HUES48 (cell line): Measurements from ENCODE around the gene BYSL.

Source experiments
- H3K27ac ChIP-seq: one replicate; pipeline ENCODE4 v1.7.0; 2013; ENCODE audit warnings: low read depth, low read length, inconsistent platforms
- H3K27me3 ChIP-seq: 2 replicates; pipeline ENCODE4 v1.6.1; 2013; ENCODE audit warnings: mild to moderate bottlenecking, low read length; ENCODE audit not compliant: control insufficient read depth, insufficient read depth
- H3K36me3 ChIP-seq: 2 replicates; pipeline ENCODE4 v1.6.1; 2013; ENCODE audit warnings: low read length; ENCODE audit not compliant: control insufficient read depth, insufficient read depth
- H3K4me1 ChIP-seq: 2 replicates; pipeline ENCODE4 v1.6.1; 2013; ENCODE audit warnings: mild to moderate bottlenecking, low read length; ENCODE audit not compliant: control insufficient read depth, insufficient read depth
- H3K4me3 ChIP-seq: 2 replicates; pipeline ENCODE4 v1.5.1; 2013; ENCODE audit warnings: mild to moderate bottlenecking, low read depth, low read length
- H3K9ac ChIP-seq: 2 replicates; pipeline ENCODE4 v1.6.1; 2013; ENCODE audit warnings: mild to moderate bottlenecking, low read depth, low read length, moderate library complexity
- H3K9me3 ChIP-seq: 2 replicates; pipeline ENCODE4 v1.6.1; 2013; ENCODE audit warnings: low read length; ENCODE audit not compliant: control insufficient read depth, insufficient read depth

BYSL gene

DNA sequence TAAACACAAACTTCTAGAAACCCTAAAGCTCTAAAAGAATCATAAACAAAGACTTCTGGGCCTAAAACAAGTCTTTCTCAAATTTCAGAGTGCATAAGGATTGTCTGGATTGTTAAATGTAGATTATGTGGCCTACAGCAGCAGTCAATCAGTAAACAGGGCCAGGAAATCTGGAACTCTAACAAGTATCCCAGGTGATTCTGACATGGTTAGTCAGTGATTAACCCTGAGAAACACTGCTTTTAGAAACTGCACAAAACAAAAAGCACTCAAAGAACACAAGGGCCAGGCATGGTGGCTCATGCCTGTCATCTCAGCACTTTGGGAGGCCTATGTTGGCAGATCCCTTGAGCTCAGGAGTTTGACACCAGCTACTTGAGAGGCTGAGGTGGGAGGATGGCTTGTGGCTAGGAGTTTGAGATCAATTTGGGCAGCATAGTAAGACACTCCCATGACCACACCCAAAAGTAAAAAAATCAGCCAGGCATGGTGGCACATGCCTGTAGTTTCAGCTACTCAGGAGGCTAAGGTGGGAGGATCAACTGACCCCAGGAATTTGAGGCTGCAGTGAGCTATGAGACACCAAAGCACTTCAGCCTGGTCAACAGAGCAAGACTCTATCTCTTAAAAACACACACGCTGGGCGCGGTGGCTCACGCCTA lies 6.3 kb upstream of the BYSL start:
- no peak overlapping the region for H3K27ac ChIP-seq
- H3K36me3 ChIP-seq: peaks cover 48% of the 10 kb centered on the region
- no peaks in the 10 kb centered on the region; the same call in 1 of the 2 replicates for H3K4me1 ChIP-seq
- no peak overlapping the region for H3K4me3 ChIP-seq
- no peak overlapping the region for H3K9ac ChIP-seq
- no peaks in the 10 kb centered on the region for H3K27me3 ChIP-seq
- no peaks in the 10 kb centered on the region for H3K9me3 ChIP-seq

DNA sequence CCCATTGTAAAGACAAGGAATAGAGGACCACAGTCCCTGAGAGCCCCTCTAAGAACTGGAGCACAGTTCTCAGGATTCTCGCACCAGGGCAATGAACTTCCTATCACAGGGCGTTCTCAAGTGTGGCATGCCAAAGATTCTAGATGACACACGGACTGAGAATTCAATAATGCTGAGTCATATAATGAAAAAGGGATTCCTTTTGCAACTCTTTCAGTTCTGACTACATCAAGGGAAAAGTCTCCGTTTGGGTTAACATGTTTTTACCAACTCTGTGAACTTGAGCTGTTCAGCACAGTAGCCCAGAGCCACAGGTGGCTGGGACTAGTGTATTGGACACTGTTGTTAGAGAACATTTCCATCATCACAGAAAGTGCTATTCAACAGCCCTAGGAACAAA lies 3.8 kb upstream of the BYSL start:
- no peaks in the 10 kb centered on the region for H3K9me3 ChIP-seq
- peaks cover 38% of the 10 kb centered on the region for H3K36me3 ChIP-seq
- no peak overlapping the region for H3K4me3 ChIP-seq
- H3K9ac ChIP-seq: no peak overlapping the region
- H3K27me3 ChIP-seq: no peaks in the 10 kb centered on the region
- H3K4me1 ChIP-seq: peaks cover 3% of the 10 kb centered on the region
- H3K27ac ChIP-seq: no peak overlapping the region

DNA sequence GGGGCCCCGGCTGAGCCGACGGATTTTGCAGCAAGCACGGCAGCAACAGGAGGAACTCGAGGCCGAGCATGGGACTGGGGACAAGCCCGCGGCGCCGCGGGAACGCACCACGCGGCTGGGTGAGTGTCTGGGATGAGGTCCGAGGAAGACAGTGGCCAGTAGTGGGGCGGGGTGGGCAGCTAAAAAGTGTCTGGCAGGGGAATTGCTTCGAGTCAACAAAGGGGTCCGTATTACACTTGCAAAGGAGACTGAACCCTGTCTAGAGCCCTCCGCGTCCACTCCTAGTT lies 356 bp downstream of the BYSL start:
- no peaks in the 10 kb centered on the region for H3K27me3 ChIP-seq
- peak overlapping the region; percentile 100 for H3K27ac ChIP-seq
- H3K9ac ChIP-seq: peak overlapping the region; percentile 98
- H3K36me3 ChIP-seq: peaks cover 34% of the 10 kb centered on the region
- H3K4me1 ChIP-seq: peaks cover 8% of the 10 kb centered on the region
- H3K4me3 ChIP-seq: peak overlapping the region; percentile 98
- H3K9me3 ChIP-seq: no peaks in the 10 kb centered on the region

DNA sequence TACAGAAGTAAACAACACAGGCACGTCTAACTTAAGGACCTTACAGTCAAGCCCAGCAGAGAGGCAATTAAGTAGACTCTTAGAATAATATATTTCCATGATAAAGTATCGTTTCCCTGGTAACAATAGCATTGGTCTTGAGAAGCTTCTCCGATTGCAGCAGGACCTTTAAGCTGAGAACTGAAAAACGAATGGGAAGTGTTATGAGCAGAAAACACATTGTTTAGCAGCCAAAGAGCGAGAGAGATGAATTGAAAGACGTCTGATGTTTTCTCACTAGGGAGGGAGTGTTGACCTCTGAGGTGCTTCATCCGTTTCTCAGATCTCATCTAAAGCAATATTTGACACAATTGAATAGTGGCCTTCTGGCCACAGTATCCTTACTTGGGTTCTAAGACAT lies 855 bp downstream of the BYSL start:
- Histone ChIP-seq H3K9me3 (no peaks in the 10 kb centered on the region), H3K27me3 (no peaks in the 10 kb centered on the region), H3K4me1 (peaks cover 8% of the 10 kb centered on the region), H3K36me3 (peaks cover 36% of the 10 kb centered on the region), H3K27ac (peak overlapping the region; percentile 100), H3K4me3 (peak overlapping the region; percentile 98), H3K9ac (peak overlapping the region; percentile 98)

DNA sequence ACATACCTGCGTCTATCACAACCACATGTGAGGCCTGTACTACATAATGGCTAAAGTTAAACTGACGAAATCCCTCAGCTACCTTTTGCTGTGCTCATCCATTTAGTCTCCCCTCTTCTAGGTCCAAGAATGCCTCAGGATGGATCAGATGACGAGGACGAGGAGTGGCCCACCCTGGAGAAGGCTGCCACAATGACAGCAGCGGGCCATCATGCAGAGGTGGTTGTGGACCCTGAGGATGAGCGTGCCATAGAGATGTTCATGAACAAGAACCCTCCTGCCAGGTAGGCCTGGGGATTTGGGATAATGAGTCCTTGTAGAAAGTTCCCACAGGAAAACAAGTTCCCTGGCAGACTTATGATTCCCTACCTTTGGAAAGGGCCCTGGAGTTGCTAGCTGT lies 6.0 kb downstream of the BYSL start:
- Histone ChIP-seq H3K27me3 (no peaks in the 10 kb centered on the region), H3K9me3 (no peaks in the 10 kb centered on the region), H3K9ac (no peak overlapping the region), H3K4me3 (no peak overlapping the region), H3K27ac (no peak overlapping the region), H3K36me3 (peaks cover 81% of the 10 kb centered on the region), H3K4me1 (peaks cover 7% of the 10 kb centered on the region; the same call in 1 of the 2 replicates)

DNA sequence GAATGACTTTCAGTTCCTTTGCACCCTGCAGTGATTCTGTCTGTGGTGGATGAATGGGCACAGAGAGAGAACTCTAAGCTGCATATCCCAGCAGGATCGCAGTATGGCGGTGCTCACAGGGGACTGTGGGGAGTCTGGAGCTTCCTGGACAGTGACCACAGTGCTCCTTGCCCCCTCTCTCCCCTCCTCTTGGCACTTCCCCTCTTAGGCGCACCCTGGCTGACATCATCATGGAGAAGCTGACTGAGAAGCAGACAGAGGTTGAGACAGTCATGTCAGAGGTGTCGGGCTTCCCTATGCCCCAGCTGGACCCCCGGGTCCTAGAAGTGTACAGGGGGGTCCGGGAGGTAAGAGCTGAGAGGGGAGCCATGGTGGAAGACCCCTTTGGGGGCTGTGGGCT lies 8.6 kb downstream of the BYSL start:
- H3K36me3 ChIP-seq: peaks cover 86% of the 10 kb centered on the region
- H3K9ac ChIP-seq: no peak overlapping the region

DNA sequence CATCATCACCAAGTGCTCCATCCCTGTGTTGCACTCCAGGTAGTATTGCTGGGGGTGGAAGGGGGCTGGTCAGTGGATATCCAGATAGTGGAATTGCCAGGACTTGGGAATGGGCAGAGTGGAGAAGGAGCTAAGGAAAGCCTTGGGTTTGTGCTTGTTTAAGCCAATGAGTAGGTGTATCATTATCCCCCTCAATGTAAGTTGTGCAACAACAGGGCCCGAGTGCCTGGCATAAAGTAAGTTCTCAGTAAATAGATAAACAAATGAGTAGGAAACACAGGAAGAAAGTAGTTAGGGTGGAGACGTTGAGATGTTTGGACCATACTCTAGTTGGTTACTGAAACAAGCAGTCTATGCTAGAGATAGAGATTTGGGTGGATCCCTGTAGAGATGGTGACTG lies 10.5 kb downstream of the BYSL start:
- Histone ChIP-seq H3K36me3 (peaks cover 89% of the 10 kb centered on the region), H3K27me3 (no peaks in the 10 kb centered on the region), H3K9ac (no peak overlapping the region), H3K4me3 (no peak overlapping the region), H3K9me3 (no peaks in the 10 kb centered on the region), H3K4me1 (no peaks in the 10 kb centered on the region), H3K27ac (no peak overlapping the region)

More for the DNA sequence above, 8.6 kb downstream of the BYSL start:
- H3K4me1 ChIP-seq: no peaks in the 10 kb centered on the region
- H3K4me3 ChIP-seq: no peak overlapping the region
- no peaks in the 10 kb centered on the region for H3K27me3 ChIP-seq
- H3K27ac ChIP-seq: no peak overlapping the region
- no peaks in the 10 kb centered on the region for H3K9me3 ChIP-seq

DNA sequence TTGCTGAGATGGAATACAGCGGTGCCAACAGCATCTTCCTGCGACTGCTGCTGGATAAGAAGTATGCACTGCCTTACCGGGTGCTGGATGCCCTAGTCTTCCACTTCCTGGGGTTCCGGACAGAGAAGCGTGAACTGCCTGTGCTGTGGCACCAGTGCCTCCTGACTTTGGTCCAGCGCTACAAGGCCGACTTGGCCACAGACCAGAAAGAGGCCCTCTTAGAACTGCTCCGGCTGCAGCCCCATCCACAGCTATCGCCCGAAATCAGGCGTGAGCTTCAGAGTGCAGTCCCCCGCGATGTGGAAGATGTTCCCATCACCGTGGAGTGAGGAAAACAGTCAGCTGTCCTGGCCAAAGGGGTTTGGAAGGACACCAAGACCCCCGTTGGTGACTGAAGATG lies 11.1 kb downstream of the BYSL start:
- no peaks in the 10 kb centered on the region for H3K9me3 ChIP-seq
- H3K27me3 ChIP-seq: no peaks in the 10 kb centered on the region
- H3K9ac ChIP-seq: no peak overlapping the region
- no peaks in the 10 kb centered on the region for H3K4me1 ChIP-seq
- H3K27ac ChIP-seq: no peak overlapping the region
- H3K36me3 ChIP-seq: peaks cover 89% of the 10 kb centered on the region
- H3K4me3 ChIP-seq: no peak overlapping the region

DNA sequence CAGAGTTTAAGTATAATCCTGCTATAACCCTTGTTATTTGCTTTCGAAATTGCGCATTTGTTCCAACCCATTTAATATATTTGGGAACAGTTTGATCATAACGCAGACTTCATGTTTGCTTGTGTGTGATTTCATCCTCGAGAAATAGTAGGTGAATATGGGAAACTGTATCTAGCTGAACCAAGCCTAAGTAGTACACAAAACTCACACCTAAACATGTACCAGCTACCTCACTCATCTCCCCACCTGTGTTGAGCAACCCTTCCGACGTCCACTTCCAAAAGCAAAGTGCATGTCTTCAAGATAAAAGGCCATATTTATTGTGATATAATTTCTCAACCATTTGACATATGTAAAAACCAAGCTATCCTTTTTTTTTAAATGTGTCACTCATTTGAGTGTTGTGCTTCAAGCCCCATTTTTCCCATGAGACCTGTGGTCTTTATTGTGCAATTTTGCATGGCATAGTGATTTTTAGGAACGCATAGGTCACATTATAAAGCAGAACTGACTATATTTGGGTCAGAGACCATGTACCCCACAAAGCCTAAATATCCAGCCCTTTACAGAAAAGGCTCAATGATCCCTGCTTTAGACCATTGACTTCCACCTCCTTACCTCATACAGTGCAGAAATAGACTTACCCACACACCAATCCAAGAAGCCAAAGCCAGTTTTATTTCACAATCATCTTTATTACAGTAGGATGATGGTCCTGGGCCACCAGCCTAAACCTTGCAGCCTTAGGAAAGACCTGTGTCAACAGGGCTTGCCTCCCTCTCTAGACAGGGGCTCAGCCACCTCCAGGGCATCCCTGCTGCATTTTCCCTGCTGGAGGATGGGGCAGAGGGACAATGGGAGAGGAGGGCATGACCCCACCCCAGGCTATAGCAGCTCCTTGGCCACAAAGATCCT lies 13.2 kb downstream of the BYSL start:
- no peak overlapping the region for H3K9ac ChIP-seq
- H3K4me3 ChIP-seq: no peak overlapping the region
- no peaks in the 10 kb centered on the region for H3K27me3 ChIP-seq
- peaks cover 11% of the 10 kb centered on the region for H3K4me1 ChIP-seq
- no peaks in the 10 kb centered on the region for H3K9me3 ChIP-seq
- no peak overlapping the region for H3K27ac ChIP-seq
- H3K36me3 ChIP-seq: peaks cover 72% of the 10 kb centered on the region

DNA sequence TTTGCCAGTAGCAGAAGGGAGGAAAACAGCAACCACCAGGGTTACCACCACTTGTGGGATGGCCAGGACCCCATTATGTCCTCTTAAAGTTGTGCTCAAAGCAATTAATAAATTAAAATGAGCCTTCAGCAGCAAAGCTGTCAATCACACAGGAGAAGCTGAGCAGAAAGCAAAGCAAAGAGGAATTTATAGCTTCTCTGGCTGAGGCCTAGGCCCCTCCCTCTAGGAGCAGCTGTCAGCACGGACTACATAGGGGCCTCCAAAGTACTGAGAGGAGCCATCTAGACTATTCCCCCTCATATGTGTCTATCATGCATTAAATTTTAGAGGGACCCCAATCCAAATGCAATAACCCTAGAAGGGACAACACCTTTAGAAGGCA lies 13.9 kb downstream of the BYSL start:
- Histone ChIP-seq H3K36me3 (peaks cover 65% of the 10 kb centered on the region), H3K27ac (peak overlapping the region; percentile 68), H3K9me3 (no peaks in the 10 kb centered on the region), H3K9ac (no peak overlapping the region), H3K4me3 (no peak overlapping the region), H3K27me3 (no peaks in the 10 kb centered on the region), H3K4me1 (peaks cover 18% of the 10 kb centered on the region)

DNA sequence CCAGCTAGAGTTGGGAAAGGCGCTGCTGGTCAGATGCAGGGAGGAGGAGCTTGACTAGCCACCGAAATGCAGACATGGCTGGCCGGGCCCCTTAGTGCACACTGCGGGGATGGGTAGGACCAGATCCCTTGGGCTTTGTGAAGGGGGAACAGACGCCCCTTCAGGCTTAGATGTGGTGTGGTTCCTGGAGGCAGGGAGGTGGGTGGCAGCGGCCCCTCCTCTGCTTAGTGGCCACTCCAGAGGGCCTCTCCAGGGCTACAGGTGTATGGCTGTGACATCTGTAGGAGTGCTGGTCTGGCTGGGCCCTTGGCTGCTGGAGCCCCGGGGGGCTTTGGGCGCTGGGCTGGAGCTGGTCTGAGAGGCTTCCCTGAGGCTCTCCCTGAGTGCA lies 14.4 kb downstream of the BYSL start:
- Histone ChIP-seq H3K4me3 (no peak overlapping the region), H3K9me3 (no peaks in the 10 kb centered on the region), H3K27me3 (peaks cover 2% of the 10 kb centered on the region; the same call in 1 of the 2 replicates), H3K27ac (peak overlapping the region; percentile 68), H3K4me1 (peaks cover 19% of the 10 kb centered on the region), H3K36me3 (peaks cover 60% of the 10 kb centered on the region), H3K9ac (no peak overlapping the region)
